ENCODE measurements around the gene ROBO1. TPM values are rescaled to one million over a fixed set of nuclear protein-coding genes. Genes with fewer than 3 reads are reported as not detected.
"Not testable (repeated sequence)": the region's sequence is repeated elsewhere in the genome, so short reads cannot be mapped to it uniquely, and the experiment has no call there.

ROBO1 gene
- total RNA-seq, 1 donor from 2014 or later, result 78.0 TPM

GRCh38 chr3:79314544-79314943 is 453.3 kb downstream of the ROBO1 start:
- no peaks in the 10 kb centered on the region for H3K27me3 Mint-ChIP-seq
- H3K36me3 Mint-ChIP-seq (ENCODE audit: insufficient read depth), result no peaks in the 10 kb centered on the region
- no peak for TF ChIP-seq CTCF (IDR thresholded peaks at IDR 0.05; ENCODE audit: unreplicated experiment)
- H3K4me3 Mint-ChIP-seq (ENCODE audit: low read depth), result no peak overlapping the region
- DNase-seq (ENCODE audit: low spot score, unreplicated experiment), result no peak
- no peaks in the 10 kb centered on the region for H3K9me3 Mint-ChIP-seq (ENCODE audit: low read depth)
- H3K4me1 Mint-ChIP-seq (ENCODE audit: low read depth), result peaks cover 7% of the 10 kb centered on the region
- H3K27ac Mint-ChIP-seq, result no peak overlapping the region

GRCh38 chr3:79310016-79310415 is 457.8 kb downstream of the ROBO1 start:
- no peaks in the 10 kb centered on the region for H3K27me3 Mint-ChIP-seq
- no peak for TF ChIP-seq CTCF (IDR thresholded peaks at IDR 0.05; ENCODE audit: unreplicated experiment)
- DNase-seq (ENCODE audit: low spot score, unreplicated experiment), result no peak
- H3K9me3 Mint-ChIP-seq (ENCODE audit: low read depth), result no peaks in the 10 kb centered on the region
- H3K4me3 Mint-ChIP-seq (ENCODE audit: low read depth), result no peak overlapping the region
- H3K36me3 Mint-ChIP-seq (ENCODE audit: insufficient read depth), result no peaks in the 10 kb centered on the region
- H3K4me1 Mint-ChIP-seq (ENCODE audit: low read depth), result peaks cover 17% of the 10 kb centered on the region
- no peak overlapping the region for H3K27ac Mint-ChIP-seq

- Mint-ChIP-seq H3K4me3 (ENCODE audit: low read depth) (no peak overlapping the region), H3K27me3 (no peaks in the 10 kb centered on the region), H3K9me3 (ENCODE audit: low read depth) (peaks cover 1% of the 10 kb centered on the region), H3K27ac (no peak overlapping the region), H3K4me1 (ENCODE audit: low read depth) (peaks cover 17% of the 10 kb centered on the region), H3K36me3 (ENCODE audit: insufficient read depth) (no peaks in the 10 kb centered on the region)
- TF ChIP-seq CTCF (IDR thresholded peaks at IDR 0.05; ENCODE audit: unreplicated experiment), result no peak
- DNase-seq (ENCODE audit: low spot score, unreplicated experiment), result no peak
These were observed 460.7 kb downstream of the ROBO1 start for GRCh38 chr3:79306934-79307570.

GRCh38 chr3:79299949-79300635 is 467.7 kb downstream of the ROBO1 start:
- H3K9me3 Mint-ChIP-seq (ENCODE audit: low read depth), result peaks cover 11% of the 10 kb centered on the region
- H3K27me3 Mint-ChIP-seq; H3K4me3 Mint-ChIP-seq (ENCODE audit: low read depth); DNase-seq (ENCODE audit: low spot score, unreplicated experiment); H3K27ac Mint-ChIP-seq; H3K36me3 Mint-ChIP-seq (ENCODE audit: insufficient read depth); H3K4me1 Mint-ChIP-seq (ENCODE audit: low read depth): not testable (repeated sequence)

- H3K27ac Mint-ChIP-seq, result no peak overlapping the region
- H3K9me3 Mint-ChIP-seq (ENCODE audit: low read depth), result peaks cover 15% of the 10 kb centered on the region
- peaks cover 5% of the 10 kb centered on the region for H3K36me3 Mint-ChIP-seq (ENCODE audit: insufficient read depth)
- no peak for DNase-seq (ENCODE audit: low spot score, unreplicated experiment)
- H3K27me3 Mint-ChIP-seq, result no peaks in the 10 kb centered on the region
- peaks cover 10% of the 10 kb centered on the region for H3K4me1 Mint-ChIP-seq (ENCODE audit: low read depth)
- no peak for TF ChIP-seq CTCF (IDR thresholded peaks at IDR 0.05; ENCODE audit: unreplicated experiment)
- H3K4me3 Mint-ChIP-seq (ENCODE audit: low read depth), result no peak overlapping the region
These were observed 470.4 kb downstream of the ROBO1 start for GRCh38 chr3:79297245-79297960.
